ENCODE measurements around the gene RDX. TPM values are rescaled to one million over a fixed set of nuclear protein-coding genes. Genes with fewer than 3 reads are reported as not detected.

Gene RDX
- total RNA-seq, 1 experiment from 2014 or later: 77.4 TPM

DNA sequence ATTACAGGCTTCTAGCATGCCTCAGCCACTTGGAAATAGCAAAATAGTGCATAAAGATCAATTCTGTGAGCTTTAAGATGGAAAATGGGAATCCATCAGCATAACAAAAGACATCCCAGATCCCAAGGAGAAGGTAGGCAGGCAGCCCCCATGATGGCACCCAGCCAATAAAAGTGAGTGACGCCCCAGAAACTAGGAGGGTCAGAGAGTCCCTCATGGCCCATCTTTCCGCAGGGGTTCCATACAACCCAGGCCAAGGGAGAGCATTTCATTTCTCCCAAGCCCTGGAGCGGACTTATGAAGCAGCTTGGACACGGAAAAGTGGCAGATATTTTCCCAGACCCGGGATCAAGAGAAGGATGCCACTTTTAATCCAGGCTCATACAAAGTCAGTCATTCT lies 110.0 kb downstream of the RDX start (continued):
- TF ChIP-seq, protein P1, sequence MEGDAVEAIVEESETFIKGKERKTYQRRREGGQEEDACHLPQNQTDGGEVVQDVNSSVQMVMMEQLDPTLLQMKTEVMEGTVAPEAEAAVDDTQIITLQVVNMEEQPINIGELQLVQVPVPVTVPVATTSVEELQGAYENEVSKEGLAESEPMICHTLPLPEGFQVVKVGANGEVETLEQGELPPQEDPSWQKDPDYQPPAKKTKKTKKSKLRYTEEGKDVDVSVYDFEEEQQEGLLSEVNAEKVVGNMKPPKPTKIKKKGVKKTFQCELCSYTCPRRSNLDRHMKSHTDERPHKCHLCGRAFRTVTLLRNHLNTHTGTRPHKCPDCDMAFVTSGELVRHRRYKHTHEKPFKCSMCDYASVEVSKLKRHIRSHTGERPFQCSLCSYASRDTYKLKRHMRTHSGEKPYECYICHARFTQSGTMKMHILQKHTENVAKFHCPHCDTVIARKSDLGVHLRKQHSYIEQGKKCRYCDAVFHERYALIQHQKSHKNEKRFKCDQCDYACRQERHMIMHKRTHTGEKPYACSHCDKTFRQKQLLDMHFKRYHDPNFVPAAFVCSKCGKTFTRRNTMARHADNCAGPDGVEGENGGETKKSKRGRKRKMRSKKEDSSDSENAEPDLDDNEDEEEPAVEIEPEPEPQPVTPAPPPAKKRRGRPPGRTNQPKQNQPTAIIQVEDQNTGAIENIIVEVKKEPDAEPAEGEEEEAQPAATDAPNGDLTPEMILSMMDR (IDR thresholded peaks at IDR 0.05): no peak
- TF ChIP-seq CBFB (CRISPR knock-in tag; IDR thresholded peaks at IDR 0.05; ENCODE audit: low read depth) (no peak), MYBL2 (CRISPR knock-in tag; IDR thresholded peaks at IDR 0.05) (no peak), TP53 (CRISPR knock-in tag; IDR thresholded peaks at IDR 0.05) (no peak), NR1H2 (CRISPR knock-in tag; IDR thresholded peaks at IDR 0.05) (no peak)

DNA sequence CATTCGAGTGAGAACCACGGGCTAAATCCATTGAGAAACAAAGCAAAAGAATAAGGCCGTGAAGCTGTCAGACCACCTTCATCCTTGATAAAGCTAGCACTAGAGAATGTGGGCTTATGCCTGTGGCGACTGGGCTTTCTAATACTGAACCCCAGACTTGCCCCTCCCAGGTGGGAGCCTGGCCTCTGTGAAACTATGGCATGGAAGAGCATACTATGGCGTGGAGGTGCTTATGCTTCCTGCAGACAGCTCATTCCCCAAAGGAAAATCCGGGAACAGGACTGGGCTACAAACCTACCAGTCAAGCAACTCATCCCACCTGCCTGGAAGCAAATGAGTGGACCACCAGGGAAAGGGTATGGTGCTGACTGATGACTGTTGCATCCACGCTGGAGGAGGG lies 110.8 kb downstream of the RDX start:
- TF ChIP-seq, protein P2, sequence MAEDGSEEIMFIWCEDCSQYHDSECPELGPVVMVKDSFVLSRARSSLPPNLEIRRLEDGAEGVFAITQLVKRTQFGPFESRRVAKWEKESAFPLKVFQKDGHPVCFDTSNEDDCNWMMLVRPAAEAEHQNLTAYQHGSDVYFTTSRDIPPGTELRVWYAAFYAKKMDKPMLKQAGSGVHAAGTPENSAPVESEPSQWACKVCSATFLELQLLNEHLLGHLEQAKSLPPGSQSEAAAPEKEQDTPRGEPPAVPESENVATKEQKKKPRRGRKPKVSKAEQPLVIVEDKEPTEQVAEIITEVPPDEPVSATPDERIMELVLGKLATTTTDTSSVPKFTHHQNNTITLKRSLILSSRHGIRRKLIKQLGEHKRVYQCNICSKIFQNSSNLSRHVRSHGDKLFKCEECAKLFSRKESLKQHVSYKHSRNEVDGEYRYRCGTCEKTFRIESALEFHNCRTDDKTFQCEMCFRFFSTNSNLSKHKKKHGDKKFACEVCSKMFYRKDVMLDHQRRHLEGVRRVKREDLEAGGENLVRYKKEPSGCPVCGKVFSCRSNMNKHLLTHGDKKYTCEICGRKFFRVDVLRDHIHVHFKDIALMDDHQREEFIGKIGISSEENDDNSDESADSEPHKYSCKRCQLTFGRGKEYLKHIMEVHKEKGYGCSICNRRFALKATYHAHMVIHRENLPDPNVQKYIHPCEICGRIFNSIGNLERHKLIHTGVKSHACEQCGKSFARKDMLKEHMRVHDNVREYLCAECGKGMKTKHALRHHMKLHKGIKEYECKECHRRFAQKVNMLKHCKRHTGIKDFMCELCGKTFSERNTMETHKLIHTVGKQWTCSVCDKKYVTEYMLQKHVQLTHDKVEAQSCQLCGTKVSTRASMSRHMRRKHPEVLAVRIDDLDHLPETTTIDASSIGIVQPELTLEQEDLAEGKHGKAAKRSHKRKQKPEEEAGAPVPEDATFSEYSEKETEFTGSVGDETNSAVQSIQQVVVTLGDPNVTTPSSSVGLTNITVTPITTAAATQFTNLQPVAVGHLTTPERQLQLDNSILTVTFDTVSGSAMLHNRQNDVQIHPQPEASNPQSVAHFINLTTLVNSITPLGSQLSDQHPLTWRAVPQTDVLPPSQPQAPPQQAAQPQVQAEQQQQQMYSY (CRISPR knock-in tag; IDR thresholded peaks at IDR 0.05): peak; percentile 86
- no peak for TF ChIP-seq ZNF396 (CRISPR knock-in tag; IDR thresholded peaks at IDR 0.05; ENCODE audit: borderline replicate concordance)
- DNase-seq (ENCODE audit: low spot score) (no peak), ATAC-seq (peak; percentile 50)
- Mint-ChIP-seq H3K4me1 (peaks cover 27% of the 10 kb centered on the region), H3K9me3 (no peaks in the 10 kb centered on the region), H3K4me3 (no peak overlapping the region), H3K36me3 (no peaks in the 10 kb centered on the region), H3K27me3 (ENCODE audit: low read depth) (peaks cover 4% of the 10 kb centered on the region; the same call in 1 of the 2 replicates), H3K27ac (no peak overlapping the region)
- CTCF ChIA-PET: interaction anchor here (1.0 to 1.4 kb wide), 2 partner anchors 188 to 250 kb away, joined by 4 read pairs; no protein-coding TSS in a partner anchor
- POLR2A ChIA-PET: no interaction called here

DNA sequence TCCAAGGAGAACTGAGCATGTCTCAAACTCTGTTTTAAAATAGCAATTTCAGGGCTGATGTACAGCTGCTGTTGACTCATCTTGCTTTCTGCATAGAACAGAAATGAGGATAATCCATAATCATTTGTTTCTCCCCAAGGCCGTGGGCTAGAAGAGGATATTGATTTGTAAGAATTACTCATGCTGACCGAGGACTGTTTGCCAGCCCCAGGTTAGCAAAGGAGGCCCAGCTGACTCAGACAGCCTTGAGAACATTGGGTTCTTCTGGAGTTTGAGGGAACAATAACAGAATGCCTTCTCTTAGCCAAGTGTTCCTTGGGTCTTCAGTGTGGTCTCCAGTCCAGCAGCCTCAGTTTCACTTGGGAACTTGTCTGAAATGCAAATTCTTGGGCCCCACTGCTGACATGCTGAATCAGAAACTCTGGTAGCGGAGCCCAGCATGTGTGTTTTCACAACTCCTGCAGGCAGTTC lies 111.3 kb downstream of the RDX start:
- TF ChIP-seq TEAD4 (CRISPR knock-in tag; IDR thresholded peaks at IDR 0.05) (no peak), ZNF317 (CRISPR knock-in tag; IDR thresholded peaks at IDR 0.05; ENCODE audit: borderline replicate concordance, low read depth) (no peak), GTF2I (CRISPR knock-in tag; conservative IDR thresholded peaks at IDR 0.05) (no peak), MYBL2 (CRISPR knock-in tag; IDR thresholded peaks at IDR 0.05) (no peak), CREB1 (CRISPR knock-in tag; IDR thresholded peaks at IDR 0.05) (no peak), TCF7 (CRISPR knock-in tag; IDR thresholded peaks at IDR 0.05; ENCODE audit: low read depth) (no peak), CREM (CRISPR knock-in tag; IDR thresholded peaks at IDR 0.05) (no peak), ZNF138 (CRISPR knock-in tag; conservative IDR thresholded peaks at IDR 0.05) (no peak), FOXK1 (CRISPR knock-in tag; IDR thresholded peaks at IDR 0.05) (no peak), JAZF1 (CRISPR knock-in tag; IDR thresholded peaks at IDR 0.05) (no peak), ESRRA (CRISPR knock-in tag; IDR thresholded peaks at IDR 0.05; ENCODE audit: borderline replicate concordance) (no peak), ZBTB21 (CRISPR knock-in tag; IDR thresholded peaks at IDR 0.05; ENCODE audit: borderline replicate concordance) (no peak)
- TF ChIP-seq, protein P3, sequence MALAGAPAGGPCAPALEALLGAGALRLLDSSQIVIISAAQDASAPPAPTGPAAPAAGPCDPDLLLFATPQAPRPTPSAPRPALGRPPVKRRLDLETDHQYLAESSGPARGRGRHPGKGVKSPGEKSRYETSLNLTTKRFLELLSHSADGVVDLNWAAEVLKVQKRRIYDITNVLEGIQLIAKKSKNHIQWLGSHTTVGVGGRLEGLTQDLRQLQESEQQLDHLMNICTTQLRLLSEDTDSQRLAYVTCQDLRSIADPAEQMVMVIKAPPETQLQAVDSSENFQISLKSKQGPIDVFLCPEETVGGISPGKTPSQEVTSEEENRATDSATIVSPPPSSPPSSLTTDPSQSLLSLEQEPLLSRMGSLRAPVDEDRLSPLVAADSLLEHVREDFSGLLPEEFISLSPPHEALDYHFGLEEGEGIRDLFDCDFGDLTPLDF (CRISPR knock-in tag; IDR thresholded peaks at IDR 0.05): no peak
- Mint-ChIP-seq H3K4me1 (peaks cover 27% of the 10 kb centered on the region), H3K27ac (no peak overlapping the region), H3K36me3 (no peaks in the 10 kb centered on the region), H3K9me3 (no peaks in the 10 kb centered on the region), H3K4me3 (no peak overlapping the region), H3K27me3 (ENCODE audit: low read depth) (peaks cover 4% of the 10 kb centered on the region; the same call in 1 of the 2 replicates)
- ChIA-PET CTCF (interaction anchor here (1.0 to 1.4 kb wide), 2 partner anchors 189 to 250 kb away, joined by 4 read pairs; no protein-coding TSS in a partner anchor), POLR2A (no interaction called here)
- DNase-seq (ENCODE audit: low spot score) (no peak), ATAC-seq (no peak)
